HG02938 (cell line): ENCODE data around the gene MIS18A.
"Not testable (repeated sequence)": the region's sequence is repeated elsewhere in the genome, so short reads cannot be mapped to it uniquely, and the experiment has no call there.

ENCODE experiments used
- ATAC-seq: cut with Tn5 transposase; IDR thresholded peaks from one replicate; pipeline ENCODE4 v1.9.1; 2021; ENCODE audit warnings: mild to moderate bottlenecking, moderate library complexity; ENCODE audit not compliant: unreplicated experiment

The MIS18A gene, protein sequence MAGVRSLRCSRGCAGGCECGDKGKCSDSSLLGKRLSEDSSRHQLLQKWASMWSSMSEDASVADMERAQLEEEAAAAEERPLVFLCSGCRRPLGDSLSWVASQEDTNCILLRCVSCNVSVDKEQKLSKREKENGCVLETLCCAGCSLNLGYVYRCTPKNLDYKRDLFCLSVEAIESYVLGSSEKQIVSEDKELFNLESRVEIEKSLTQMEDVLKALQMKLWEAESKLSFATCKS

DNA sequence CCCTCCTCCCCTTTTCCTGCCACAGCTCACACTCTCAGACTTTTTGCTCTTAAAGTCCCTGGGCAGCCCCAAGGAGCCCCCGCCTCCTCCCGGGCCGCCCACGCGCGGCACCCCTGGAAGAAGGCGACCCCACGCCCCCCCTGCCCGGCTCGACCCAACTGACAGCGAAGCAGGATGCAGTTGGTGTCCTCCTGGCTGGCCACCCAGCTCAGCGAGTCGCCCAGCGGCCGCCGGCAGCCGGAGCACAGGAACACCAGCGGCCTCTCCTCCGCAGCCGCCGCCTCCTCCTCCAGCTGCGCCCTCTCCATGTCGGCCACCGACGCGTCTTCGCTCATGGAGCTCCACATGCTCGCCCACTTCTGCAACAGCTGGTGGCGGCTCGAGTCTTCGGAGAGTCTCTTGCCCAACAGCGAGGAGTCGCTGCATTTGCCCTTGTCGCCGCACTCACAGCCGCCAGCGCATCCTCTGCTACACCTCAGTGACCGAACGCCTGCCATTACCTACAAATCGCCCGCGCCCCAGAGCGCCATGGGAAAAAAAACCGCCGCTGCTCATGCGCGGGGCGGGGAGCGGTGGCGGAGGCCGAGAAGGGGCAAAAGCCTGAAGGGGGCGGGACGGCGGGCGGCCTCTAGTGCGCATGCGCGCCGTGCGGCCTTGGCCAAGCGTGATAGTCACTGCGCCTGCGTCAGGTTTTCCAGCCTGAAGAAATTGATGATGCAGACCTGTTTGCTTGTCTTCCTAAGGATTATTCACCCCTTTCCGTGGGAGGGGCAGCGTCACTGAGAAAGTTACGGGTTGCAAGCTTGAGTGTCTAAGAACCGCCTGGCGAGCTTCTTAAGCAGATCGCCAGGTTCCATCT is at the start of gene MIS18A:
Gene MIS18A, minus strand, starts transcription at position 532 of the 859 bp plus-strand sequence. Its CDS starts 35 bp downstream, at position 497.
- ATAC-seq, result peak; percentile 93

DNA sequence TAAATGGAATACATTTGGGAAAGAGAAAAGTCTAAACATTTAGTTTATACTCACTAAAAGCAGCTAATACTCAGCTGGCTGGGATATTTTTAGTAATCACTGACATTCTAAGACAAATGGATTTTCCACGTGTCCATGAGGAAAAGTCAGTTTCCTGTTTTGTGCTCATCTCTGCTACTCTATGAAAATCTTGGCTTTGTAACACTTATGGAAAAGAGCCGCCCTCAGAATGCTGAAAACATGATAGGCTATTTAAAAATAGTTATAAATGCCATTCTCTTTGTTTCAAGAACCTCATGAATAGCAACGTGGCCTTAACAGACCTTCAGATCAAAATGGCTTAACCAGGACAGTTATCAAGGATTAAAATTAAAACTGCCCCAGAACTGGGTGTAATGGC is 49.7 kb upstream of the MIS18A start:
- ATAC-seq, result no peak

DNA sequence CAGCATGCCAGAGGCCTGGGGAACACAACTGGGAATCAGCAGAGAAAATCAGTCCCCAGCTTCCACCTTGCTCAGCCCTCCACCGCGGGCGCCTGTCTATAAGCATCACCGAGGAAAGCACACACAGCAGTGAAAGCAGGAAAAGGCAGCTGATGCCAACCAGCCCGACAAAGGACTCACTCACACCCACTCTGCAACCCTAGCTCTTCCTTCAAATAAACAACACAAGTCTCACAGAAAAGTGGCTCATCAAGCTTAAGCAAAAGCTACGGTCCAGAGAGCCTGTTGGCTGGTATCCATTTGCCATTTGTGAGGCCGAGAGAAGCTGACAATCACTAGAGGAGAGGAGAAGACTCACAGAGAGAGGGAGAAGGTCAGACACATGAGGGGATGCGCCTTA is 46.9 kb upstream of the MIS18A start:
- no peak for ATAC-seq

DNA sequence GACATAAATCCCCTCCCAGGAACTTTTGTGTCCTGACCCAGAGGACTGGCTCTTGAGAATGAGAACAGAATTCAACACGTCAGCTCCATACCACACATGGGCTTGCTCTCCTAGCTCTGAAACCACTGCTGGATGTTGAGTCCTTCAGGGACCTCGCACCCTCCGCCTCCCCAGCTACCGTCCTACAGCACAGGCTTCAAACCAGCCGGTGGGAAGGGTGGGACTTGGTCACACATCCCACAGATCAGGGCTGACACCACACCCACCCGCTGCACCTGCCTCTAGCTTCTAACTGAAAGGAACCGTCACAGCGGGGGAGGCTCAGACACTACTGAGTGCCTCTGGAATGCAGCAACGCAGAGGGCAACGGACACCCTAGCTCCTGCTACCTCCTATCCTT is 43.8 kb upstream of the MIS18A start:
- no peak for ATAC-seq

DNA sequence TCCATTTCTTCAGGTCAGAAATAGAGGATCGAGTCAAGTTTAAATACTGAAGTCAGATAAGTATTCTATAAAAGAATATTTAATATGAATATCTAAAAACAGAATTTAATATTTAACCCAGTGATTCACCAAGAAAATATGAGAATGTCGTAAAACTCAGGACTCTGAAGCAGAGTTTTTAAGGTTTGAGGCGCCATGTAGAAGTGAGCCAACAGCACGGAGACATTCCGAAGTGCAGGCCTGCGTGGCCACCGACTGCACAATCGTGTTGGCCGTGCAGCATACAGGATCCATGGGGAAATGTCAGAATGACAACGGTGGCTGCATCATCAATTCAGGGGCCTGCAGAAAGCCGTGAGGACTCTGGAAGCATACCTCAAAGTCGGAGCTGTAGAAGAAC is 43.3 kb upstream of the MIS18A start:
- no peak for ATAC-seq

DNA sequence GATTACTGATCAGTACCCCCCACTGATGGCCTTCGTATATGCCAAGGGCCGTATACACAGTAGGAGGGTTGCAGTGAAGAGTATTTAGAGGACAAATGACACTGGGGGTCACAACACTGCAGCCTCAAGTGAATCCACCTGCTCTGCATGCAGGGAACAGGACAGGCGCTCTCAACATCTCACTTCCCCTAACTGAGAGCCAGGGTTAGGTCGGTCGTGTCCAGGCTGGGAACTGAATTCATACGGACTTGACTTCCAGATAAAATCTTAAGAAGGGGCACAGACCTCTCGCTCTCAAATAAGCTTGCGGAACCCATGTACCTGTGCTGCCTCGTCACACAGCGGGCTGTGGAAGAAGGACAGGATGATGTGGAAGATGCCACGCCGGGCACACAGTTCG is 42.6 kb upstream of the MIS18A start:
- no peak for ATAC-seq

DNA sequence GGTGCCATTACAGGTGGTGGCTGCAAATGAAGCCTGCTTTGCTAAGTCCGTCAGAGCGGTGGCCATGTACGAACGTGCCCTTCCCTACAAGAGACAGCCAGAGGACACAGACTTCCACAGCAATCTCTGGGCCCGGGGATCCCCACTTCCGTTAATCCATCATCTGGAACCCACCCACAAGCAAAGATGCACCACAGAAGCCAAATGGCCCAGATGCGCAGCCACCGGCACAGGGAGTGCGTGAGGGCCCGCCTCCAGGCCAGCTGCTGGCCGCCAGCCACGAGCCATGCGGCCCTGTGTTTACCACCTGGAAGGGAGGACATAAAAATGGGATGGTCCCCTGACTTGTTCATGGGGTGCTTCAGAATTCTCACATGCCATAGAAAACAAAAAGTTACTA is 41.9 kb upstream of the MIS18A start:
- no peak for ATAC-seq

DNA sequence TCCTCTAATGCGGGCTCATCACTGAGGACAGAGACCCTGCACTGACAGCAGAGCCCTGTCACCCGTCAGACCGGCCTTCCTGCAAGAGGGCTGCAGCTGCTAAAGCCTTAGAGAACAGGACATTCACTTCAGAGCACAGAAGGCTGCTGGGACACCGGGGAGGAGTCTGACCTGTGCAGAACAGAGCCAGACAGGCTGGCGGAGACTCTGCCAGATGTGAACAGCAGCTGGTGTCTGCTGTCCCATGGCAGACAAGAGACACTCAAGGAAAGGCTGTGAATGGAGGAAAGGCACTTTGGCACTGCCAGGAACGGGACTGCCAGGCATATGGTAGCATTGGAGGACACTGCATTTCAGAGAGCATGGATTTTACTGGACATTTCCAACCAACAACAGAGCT is 41.2 kb upstream of the MIS18A start:
- ATAC-seq, result no peak

DNA sequence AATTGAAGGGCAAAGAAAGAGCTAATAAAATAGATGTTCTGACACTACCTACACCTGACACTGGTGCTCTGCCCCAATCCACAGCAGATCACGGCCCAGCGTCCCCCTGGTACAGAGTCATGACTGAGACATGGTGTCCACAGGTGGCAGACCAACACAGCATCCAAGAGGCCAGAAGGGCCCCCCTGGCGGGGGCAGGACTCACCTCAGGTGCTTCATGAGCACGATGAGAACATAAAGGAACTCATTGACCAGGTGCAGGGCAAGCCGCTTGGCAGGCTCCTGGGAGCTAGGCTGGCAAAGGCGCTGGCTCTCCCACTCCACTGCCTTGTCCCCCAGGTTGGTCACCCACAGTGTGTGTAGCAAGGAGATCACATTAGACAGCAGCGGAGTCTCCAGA is 40.2 kb upstream of the MIS18A start:
- no peak for ATAC-seq

DNA sequence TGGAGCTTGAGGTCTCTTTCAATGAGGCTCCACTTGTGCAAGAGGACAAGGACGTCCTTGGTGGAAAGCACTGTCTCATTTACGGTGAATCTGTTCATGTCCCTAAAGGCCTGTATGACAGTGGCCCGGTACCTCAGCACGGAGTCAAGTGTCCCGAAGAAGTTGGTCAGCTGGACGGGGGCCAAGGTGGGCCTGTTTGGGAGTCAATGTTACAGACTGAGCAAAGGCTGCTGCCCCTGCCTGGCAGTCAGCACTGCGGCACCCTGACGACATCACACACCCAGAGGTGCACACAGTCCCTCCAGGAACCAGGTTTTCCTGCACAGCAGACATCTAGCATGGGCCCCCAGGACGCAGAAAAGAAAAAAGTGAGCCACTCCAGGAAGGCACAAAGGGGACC is 38.9 kb upstream of the MIS18A start:
- no peak for ATAC-seq

DNA sequence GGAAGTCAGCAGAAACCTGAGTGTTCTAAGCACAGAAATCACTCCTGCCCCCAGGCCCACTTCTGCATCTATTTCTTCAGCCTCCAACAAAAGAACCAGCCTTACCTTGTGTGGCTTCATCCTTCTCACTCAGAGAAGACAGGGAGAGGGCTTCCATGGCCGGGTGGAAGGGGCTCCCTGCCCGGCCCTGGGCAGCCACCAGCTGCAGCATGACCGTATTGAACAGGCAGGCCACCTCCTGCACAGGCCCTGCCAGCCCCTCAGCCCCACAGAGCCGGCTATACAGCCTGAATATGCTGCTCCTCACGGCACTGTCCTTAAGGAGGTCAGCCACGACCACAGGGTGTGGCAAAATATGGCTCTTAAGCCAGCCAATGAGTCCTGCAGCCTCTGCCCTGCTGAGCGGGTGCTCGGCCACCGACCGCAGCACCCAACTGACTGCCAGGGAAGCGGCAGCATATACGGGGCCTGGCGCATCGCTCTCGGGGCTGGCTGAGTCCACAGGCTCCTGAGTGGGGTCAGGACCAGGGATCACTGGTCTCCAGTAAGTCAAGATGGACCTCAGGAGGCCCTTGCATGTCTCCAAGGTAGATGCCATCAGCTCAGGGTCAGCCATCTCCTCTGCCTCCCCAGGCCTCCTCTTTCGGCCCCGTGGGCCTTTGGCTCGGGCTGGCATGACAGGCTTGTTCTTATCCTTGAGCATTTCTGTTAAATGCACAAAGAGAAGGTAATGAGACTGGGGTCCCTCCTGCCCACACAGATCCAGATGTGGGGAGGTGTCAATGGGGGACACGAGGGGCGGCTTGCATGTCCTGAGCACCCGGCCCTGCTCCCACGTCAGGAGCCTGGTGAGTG is 37.7 kb upstream of the MIS18A start:
- no peak for ATAC-seq

DNA sequence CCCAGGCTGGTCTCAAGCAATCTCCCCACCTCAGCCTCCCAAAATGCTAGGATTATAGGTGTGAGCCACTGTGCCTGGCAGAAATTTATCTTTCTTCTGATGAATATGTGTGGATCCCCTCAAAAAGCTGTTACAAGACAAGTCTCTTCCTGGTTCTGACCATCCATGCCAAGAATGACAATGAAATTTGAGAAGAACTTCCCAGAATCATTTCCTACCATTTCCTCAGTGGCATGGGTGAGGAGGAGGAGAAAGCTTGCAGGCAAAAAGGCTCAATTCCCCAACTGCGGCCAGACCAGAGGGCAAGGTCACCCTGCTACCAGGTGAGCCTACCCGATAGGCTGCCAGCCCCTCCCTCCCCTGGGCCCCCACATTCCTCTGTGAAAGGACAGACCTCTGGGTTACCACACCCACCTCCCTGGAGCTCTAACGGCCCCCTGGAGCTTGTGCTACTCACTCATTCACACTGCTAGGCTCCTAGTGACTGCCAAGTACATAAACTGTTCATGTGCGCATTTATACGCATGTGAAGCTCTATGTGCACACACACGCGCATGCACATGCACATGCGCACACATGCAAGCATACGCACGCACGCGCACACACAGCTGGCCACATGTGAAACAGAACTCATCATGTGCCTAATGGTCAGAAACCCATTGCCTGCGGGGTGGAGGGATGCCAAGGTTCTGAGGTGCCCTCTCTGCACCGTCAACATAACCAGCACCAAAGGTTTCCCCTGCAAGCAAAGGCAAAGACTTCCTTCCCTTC is 36.8 kb upstream of the MIS18A start:
- ATAC-seq, result no peak

DNA sequence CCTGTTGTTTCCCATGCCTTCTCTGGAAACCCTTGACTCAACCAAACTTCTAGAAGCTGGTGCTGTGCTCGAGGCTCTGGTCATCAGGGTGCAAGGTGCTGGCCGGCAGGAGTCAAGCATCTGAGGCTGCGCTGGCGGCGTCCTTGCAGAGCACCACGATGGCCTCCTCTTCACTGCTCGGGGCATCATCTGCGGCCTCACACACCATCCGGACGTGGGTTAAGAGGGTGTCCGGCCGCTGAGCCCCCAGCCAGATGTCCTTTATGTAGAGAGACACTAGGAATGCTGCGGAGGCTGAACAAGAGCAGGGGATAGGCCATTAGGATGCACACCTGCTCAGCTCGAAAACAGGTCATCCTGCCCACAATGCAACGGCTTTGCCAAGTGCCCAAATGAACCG is 36.0 kb upstream of the MIS18A start:
- no peak for ATAC-seq

DNA sequence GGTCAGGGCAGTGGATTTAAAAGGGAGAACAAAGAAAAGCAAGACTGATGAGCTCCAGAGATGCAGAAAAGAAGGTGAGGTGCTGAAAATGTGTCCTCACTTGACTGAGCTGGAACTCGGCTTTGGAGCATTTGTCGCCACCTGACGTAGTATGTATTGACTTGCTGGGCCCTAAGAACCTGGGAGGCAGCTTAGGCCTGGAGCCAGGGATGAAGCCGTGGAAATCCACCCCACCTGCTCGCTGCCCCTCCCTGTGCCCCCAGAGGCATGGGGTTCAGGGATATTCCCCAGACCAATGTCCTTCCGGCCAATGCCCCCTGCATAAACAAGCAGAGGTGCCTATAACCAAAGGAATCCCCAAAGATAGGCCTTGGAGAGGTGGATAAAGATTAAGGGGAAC is 34.1 kb upstream of the MIS18A start:
- ATAC-seq, result no peak

DNA sequence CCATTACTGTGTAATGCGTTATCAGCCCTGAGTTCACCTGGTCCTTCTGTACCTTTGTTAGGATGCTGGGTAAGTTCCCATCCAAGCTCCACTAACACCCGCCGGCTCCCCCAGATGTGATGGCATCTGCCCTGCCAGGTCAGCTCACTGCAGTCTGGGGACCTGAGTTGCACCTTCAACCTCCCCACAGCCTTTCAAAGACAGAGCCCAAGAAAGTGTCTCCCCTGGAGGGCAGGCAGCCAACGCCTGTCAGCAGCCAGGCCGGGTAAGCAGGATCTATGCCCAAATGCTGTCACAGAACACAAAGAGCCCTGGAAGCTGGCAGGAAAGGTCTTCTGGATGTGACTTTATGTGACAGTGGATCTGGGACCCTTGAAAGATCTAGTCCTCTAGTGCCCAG is 33.5 kb upstream of the MIS18A start:
- no peak for ATAC-seq

DNA sequence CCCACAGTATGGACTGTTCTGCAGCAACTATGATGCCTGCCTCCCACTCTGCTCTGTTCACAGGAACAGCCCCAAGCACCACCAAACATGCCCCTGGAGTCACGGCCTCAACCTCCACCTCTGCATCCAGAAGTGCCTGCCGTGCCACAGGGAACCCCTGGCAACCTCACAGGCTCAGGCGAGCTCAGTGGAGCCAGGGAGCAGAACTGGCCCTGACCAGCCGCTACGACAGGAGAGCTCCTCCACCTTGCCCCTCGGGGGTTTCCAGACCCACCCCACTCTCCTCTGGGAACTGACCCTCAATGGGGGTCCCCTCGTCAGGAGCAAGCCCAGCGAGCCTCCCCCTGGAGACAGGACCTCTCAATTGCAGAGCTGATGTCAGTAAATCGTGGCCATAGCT is 32.8 kb upstream of the MIS18A start:
- ATAC-seq, result no peak

DNA sequence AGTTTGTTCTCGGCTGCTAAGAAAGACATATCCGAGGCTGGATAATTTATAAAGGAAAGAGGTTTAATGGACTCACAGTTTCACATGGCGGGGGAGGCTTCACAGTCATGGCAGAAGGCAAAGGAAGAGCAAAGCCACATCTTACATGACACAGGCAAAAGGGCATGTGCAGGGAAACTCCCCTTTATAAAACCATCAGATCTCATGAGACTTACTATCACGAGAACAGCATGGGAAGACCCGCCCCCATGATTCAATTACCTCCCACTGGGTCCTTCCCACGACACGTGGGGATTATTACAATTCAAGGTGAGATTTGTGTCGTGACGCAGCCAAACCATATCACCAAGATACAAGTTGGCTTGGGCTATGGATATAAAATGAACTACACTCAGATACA is 32.1 kb upstream of the MIS18A start:
- ATAC-seq, result not testable (repeated sequence)

DNA sequence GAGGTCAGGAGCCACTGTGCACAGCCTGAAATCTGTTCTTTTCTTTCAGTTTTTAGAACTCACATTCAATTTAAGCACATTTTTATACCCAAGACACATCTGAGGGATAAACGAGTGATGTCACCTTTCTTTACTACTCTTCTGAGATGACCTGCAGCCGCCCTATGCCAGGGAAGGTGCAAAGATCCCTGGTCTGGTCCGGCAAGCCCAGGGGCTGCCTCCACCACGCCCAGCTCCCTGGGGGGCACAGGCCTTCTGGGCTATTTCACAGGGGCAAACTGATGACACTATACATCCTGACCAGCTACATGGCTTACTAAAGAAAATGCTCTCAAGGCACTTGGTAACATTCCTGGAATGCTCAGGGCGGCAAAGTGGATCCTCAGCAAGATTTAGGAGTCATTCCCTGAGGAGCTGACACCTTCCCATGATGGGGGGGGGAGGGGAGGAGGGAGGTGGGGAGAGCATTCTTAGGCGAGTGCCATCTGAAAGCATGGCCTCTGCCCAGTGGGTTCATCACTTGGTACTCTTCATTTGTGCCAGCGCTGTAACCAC is 31.1 kb upstream of the MIS18A start:
- no peak for ATAC-seq

DNA sequence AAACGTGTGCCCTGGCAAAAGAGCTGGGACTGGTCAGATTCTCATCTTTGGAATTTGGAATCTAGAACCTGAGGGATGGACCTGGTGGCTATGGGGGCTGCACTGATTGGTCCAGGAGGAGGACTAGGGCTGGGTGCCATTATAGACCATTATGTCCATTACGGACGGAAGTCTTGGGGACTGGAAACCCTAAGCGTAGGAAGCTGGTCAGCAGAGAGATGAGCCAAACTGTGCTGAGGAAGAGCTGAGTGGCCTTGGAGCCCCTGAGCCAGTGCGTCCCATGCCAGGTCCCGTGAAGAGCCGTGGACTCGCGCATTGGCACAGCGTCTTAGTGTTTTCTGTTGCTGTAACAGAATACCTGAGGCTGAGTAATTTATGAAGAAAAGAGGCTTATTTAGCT is 29.8 kb upstream of the MIS18A start:
- ATAC-seq, result no peak

DNA sequence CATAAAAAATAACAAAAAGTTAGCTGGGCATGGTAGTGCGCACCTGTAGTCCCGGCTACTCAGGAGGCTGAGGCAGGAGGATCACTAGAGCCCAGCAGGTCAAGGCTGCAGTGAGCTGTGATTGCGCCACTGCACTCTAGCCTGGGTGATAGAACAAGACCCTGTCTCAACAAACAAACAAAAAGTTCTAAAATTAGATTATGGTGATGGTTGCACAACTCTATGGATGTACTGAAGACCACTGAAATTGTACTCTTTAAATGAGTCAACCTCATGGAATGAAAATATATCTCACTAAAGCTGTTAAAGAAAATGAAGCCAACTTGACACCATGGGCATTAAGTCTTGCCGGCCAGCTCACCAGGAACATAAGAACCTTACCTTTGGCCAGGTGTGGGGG is 28.9 kb upstream of the MIS18A start:
- ATAC-seq, result no peak
